GM18870 (cell line): Measurements from ENCODE around the gene PPHLN1.
A peak's percentile ranks its signal among the peaks of the same experiment; 100 is the strongest.

Source experiments
- ATAC-seq: cut with Tn5 transposase; IDR thresholded peaks from one replicate; pipeline ENCODE4 v1.9.1; 2021; ENCODE audit warnings: moderate library complexity; ENCODE audit not compliant: unreplicated experiment

PPHLN1 gene

GRCh38 chr12:42474391-42474790 is 148.4 kb downstream of the PPHLN1 start:
- ATAC-seq = no peak

DNA sequence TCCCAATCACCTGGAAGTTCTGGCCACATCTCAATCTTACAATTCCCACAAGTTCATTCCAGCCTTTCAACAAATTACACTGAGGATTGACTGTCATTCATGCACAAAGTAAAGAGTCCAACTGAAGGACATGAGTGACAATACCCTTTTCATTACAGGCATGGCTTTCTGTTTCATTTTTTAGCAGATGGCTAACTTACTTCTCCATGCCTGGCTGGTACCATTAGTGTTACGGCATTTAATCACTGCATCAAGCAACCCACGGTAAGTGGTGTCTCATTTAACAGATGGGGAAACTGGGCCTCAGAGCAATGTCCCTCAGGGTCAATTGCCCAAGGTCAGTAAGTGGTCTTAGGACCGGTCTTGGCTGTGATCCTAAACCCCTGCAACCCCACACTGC is 149.1 kb downstream of the PPHLN1 start:
- peak; percentile 35 for ATAC-seq

DNA sequence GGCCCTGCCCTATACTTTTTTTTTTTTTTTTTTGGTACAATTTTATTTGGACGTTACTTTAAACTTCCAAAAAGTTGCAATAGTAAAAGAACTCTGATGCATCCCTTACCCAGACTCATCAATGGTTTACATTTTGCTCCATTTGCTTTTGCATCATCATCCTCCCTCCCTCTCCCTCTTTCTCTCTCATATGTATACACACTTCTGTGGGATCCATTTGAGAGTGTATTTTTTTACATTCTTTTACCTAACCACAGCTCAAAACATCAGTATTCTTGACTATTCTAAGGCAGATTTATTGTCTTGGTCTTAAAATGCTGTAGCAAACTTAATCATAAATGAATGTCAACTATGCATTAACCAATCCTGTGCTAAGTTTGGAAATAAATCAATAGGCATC is 152.0 kb downstream of the PPHLN1 start:
- no peak for ATAC-seq

- no peak for ATAC-seq
These were observed 155.4 kb downstream of the PPHLN1 start for GRCh38 chr12:42481368-42481767.

DNA sequence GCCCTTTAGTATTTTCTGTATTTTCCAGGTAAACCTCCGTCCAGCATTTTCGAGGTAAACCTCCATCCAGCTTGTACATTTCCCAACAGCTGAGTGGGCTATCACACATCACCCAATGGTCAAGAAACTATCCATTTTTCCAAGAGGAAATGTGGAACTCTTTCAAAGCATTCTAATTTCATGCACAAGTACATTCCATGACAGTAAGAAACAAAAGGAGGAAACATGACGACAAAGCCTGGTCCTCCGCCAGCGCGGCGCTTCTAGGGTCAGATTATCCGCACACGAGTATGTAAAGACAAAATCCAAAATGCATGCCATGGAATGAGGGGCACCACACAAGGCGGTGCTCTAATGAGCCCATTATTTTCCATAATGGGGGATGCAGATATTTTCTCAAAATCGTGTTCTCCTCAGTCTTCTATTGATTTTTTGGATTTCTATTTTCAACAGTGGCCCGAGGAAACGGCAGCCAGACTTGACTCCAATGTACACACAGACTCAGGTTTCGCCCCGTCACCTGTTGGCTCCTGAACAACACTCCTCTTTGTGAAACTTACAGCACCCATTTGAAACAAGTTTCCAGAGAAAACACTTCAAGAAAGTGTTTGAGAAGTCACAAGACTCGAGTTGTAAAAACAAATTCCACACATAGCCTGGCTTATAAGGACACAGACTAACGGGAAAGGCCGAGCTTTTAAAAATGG is 156.2 kb downstream of the PPHLN1 start:
- ATAC-seq = no peak

- ATAC-seq = peak; percentile 49
These were observed 157.0 kb downstream of the PPHLN1 start for GRCh38 chr12:42482748-42483520.

- ATAC-seq = peak; percentile 10
These were observed 157.5 kb downstream of the PPHLN1 start for GRCh38 chr12:42483521-42483790.

DNA sequence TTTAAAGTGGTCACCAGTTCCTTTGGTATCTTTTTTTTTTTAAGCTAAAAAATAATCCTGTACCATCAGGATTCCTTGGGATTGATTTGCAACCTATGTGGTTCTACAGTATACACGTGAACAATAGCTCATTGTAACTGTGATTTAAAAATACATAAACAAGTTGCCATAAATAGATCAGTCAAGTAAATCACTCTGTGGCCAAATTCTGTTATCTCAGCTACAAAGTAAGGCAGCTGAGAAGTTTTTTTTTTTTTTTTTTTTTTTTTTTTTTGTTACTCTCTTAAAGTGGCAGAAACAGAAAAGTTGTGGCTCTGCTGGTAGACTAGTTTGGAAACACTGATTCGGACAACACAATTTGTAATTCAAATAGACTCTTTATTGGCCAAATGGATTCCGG is 159.0 kb downstream of the PPHLN1 start:
- no peak for ATAC-seq

DNA sequence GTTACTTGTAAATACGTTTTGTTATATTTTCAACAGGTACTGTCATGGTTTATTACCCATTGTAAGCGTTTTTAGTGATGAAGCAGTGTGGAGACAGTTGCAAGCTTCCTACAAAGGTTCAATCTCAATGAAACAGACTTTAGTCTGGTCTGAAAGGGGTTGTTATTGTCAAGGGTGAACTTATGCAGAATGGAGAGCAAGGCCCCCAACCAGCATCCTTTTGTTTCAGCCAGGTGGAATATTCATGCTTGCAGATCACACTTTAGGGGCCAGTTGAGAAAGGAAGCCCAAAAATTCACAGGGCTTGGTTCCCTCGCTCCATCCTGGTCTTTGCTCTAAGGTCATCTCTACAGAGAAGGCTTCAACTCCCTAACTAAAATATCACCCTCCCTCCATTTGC is 159.9 kb downstream of the PPHLN1 start:
- no peak for ATAC-seq

DNA sequence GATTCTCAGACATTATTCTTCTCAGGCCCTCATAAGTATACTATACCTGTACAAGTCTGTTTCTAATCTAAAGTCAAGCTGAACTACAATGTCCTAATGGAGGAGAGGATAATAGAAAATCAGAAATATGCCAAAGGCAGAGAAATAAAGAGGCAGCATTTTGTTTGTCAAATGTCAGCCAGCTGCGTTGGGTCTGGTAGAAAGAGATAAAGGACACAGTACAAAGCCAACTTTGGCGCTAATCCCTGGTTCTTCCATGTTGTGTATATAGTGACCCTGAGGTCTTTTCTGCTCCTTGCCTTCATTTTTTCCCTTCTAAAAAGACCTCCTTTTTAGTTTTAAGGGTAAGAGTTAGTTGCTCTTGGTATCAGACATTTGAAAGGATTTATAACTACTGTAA is 160.4 kb downstream of the PPHLN1 start:
- no peak for ATAC-seq

GRCh38 chr12:42490261-42490842 is 164.4 kb downstream of the PPHLN1 start:
- ATAC-seq = no peak
